GM12878 (cell line): ENCODE data around the gene ARHGAP27. TPM values are rescaled to one million over a fixed set of nuclear protein-coding genes. Genes with fewer than 3 reads are reported as not detected.

Source experiments
- ATAC-seq: fragments of 200-7000 bp; cut with Tn5 transposase; 3 replicates; pipeline ENCODE4 v1.9.1; 2020; ENCODE audit warnings: mild to moderate bottlenecking, moderate library complexity
- BruUV-seq: library from RNA; stranded (reverse); fragments of 400-500 nt; replicated peaks from 2 replicates; lab custom pipeline; 2021; lab: Mats Ljungman, UMichigan
- CTCF ChIA-PET: fragments of 300-600 bp; sonication (Branson Sonifier 250); formaldehyde crosslinking; extraction: SDS; loops from one replicate; lab custom pipeline; 2021; ENCODE audit warnings: inconsistent platforms; lab: Yijun Ruan, JAX
- POLR2A ChIA-PET: fragments of 350-600 bp; formaldehyde crosslinking; extraction: SDS; loops from one replicate; lab custom pipeline; 2021; ENCODE audit warnings: inconsistent platforms; lab: Charles Lee
- RAD21 ChIA-PET: fragments of 300-600 bp; sonication (Branson Sonifier 250); formaldehyde crosslinking; loops from one replicate; lab custom pipeline; 2023; ENCODE audit warnings: antibody characterized with exemption; ENCODE audit not compliant: unreplicated experiment; lab: Charles Lee
- SMC1A ChIA-PET: fragments of 300-600 bp; sonication (Branson Sonifier 250); formaldehyde crosslinking; loops from one replicate; lab custom pipeline; 2023; ENCODE audit not compliant: unreplicated experiment, uncharacterized antibody; lab: Charles Lee
- DNase-seq: peaks from one replicate; pipeline ENCODE4 v3.0.0-alpha.2; 2011; ENCODE audit warnings: low read depth, low spot score
- FAIRE-seq: peaks from 3 replicates; lab custom pipeline; 2011; peaks lifted over from hg19 to GRCh38; lab: Jason Lieb, UNC
- H2AFZ ChIP-seq: 2 replicates; pipeline ENCODE4 v1.6.0; 2011; ENCODE audit warnings: low read depth, low read length, control low read depth; ENCODE audit not compliant: control insufficient read depth
- H3K27ac ChIP-seq: 2 replicates; pipeline ENCODE4 v1.5.1; 2011; ENCODE audit warnings: control low read depth; ENCODE audit not compliant: control insufficient read depth, insufficient read depth
- H3K27me3 ChIP-seq, 2 experiments: replicated peaks in 1 of 2; 2 replicates each; pipeline versions ENCODE4 v1.6.0 to v1.6.1; 2011; ENCODE audit warnings: low read length in 1 of 2; ENCODE audit not compliant: control insufficient read depth in 2 of 2, insufficient read depth in 2 of 2
- H3K36me3 ChIP-seq, 2 experiments: 2 replicates each; pipeline ENCODE4 v1.5.1; 2011; ENCODE audit warnings: low read length in 1 of 2; ENCODE audit not compliant: control insufficient read depth in 2 of 2, insufficient read depth in 2 of 2
- H3K4me1 ChIP-seq: 2 replicates; pipeline ENCODE4 v1.6.1; 2011; ENCODE audit warnings: mild to moderate bottlenecking, low read length, moderate library complexity, mixed read lengths; ENCODE audit not compliant: control insufficient read depth, insufficient read depth
- H3K4me2 ChIP-seq: 2 replicates; pipeline ENCODE4 v1.6.0; 2011; ENCODE audit warnings: control low read depth; ENCODE audit not compliant: control insufficient read depth, insufficient read depth
- H3K4me3 ChIP-seq: fragments of 200-600 bp; sonication (generic); 2 replicates; pipeline ENCODE4 v1.5.1; 2016
- H3K79me2 ChIP-seq: 2 replicates; pipeline ENCODE4 v1.6.0; 2011; ENCODE audit warnings: low read length; ENCODE audit not compliant: control insufficient read depth, insufficient read depth
- H3K9ac ChIP-seq: 2 replicates; pipeline ENCODE4 v1.8.0; 2011; ENCODE audit warnings: low read length, control low read depth, mixed read lengths; ENCODE audit not compliant: control insufficient read depth, insufficient read depth
- H3K9me3 ChIP-seq: replicated peaks from 3 replicates; pipeline ENCODE4 v1.5.1; 2011; ENCODE audit warnings: mild to moderate bottlenecking, low read length; ENCODE audit not compliant: control insufficient read depth, insufficient read depth
- H4K20me1 ChIP-seq: 2 replicates; pipeline ENCODE4 v1.6.0; 2011; ENCODE audit not compliant: control insufficient read depth, insufficient read depth
- ATF7 ChIP-seq: fragments of 450-650 bp; IDR thresholded peaks from 2 replicates; pipeline ENCODE4 v1.6.1; 2016; ENCODE audit warnings: low read depth, mild to moderate bottlenecking
- EED ChIP-seq: sonication (generic); IDR thresholded peaks from 2 replicates; pipeline ENCODE4 v1.6.1; 2016; ENCODE audit warnings: antibody characterized with exemption, low read depth
- EZH2 ChIP-seq: IDR thresholded peaks from 2 replicates; pipeline ENCODE4 v1.6.1; 2012; ENCODE audit warnings: low read depth, mild to moderate bottlenecking, control low read depth, inconsistent platforms, low read length, borderline replicate concordance; ENCODE audit not compliant: control insufficient read depth
- IKZF2 ChIP-seq, 2 experiments: fragments of 450-650 bp; IDR thresholded peaks; 2 replicates each; pipeline ENCODE4 v1.6.1; 2017; ENCODE audit warnings: mild to moderate bottlenecking in 2 of 2, moderate library complexity in 2 of 2
- NFIC ChIP-seq: IDR thresholded peaks from 2 replicates; pipeline ENCODE4 v1.6.1; 2012; ENCODE audit warnings: low read depth, mild to moderate bottlenecking, inconsistent platforms, low read length, moderate library complexity
- NFYA ChIP-seq: IDR thresholded peaks from 2 replicates; pipeline ENCODE4 v1.6.1; 2011; ENCODE audit warnings: low read depth, mild to moderate bottlenecking, low read length, improper control_type of control experiment, borderline replicate concordance
- RUNX3 ChIP-seq: IDR thresholded peaks from 2 replicates; pipeline ENCODE4 v1.6.1; 2012; ENCODE audit warnings: low read length, inconsistent platforms
- SPI1 ChIP-seq: IDR thresholded peaks from 2 replicates; pipeline ENCODE4 v1.6.1; 2011; ENCODE audit warnings: low read depth, mild to moderate bottlenecking, low read length, moderate library complexity, borderline replicate concordance; ENCODE audit not compliant: insufficient read depth
- WGBS: methylation state at CpG from one replicate; pipeline ENCODE4 v1.1.6; 2016; ENCODE audit warnings: low lambda C conversion rate; ENCODE audit not compliant: insufficient replicate concordance, insufficient coverage; ENCODE audit errors: missing lambda C conversion rate; 5-methylcytosine and 5-hydroxymethylcytosine counted together
- in situ Hi-C: fragments of 300-500 bp; cut with MboI; formaldehyde crosslinking; loops from 9 replicates; pipeline ENCODE4 v1.14.3; 2018; ENCODE audit warnings: mixed read lengths
- intact Hi-C: fragments of 100-400 bp; cut with micrococcal nuclease; formaldehyde crosslinking; loops from one replicate; pipeline ENCODE4 v1.14.2; 2022; ENCODE audit not compliant: unreplicated experiment
- polyA plus RNA-seq, 11 experiments: library from polyadenylated mRNA; depleted of rRNA in 4 of 11; unstranded in 6 of 11; stranded (reverse) in 5 of 11; fragments of >200 nt; fragmentation: Nextera tagmentation in 4 of 11; fragmentation: Illumina TruSeq in 1 of 11; extraction: Ambion mirVana in 4 of 11; extraction: Trizol in 1 of 11; gene quantifications; 1 replicate in 1 of 11; 2 replicates in 10 of 11; pipeline versions ENCODE4 v1.2.1 to v1.2.3, GENCODE V29; 2011 to 2016; ENCODE audit warnings: inconsistent platforms in 2 of 11, missing spikeins in 2 of 11, low read depth in 1 of 11
- total RNA-seq, 4 experiments: library from RNA; depleted of rRNA in 3 of 4; stranded (reverse); fragments of >200 nt in 3 of 4; fragmentation: Illumina TruSeq in 1 of 4; extraction: Trizol in 1 of 4; gene quantifications; 2 replicates each; pipeline versions ENCODE4 v1.2.1 to v1.2.3, GENCODE V29; 2013 to 2021

Gene ARHGAP27
- total and polyA plus RNA-seq, 10 of the 15 experiments (the other 5 are each of a cell fraction or from before 2014, with no cell fraction given): 0.64 to 45.7 (median 17.7) TPM

DNA sequence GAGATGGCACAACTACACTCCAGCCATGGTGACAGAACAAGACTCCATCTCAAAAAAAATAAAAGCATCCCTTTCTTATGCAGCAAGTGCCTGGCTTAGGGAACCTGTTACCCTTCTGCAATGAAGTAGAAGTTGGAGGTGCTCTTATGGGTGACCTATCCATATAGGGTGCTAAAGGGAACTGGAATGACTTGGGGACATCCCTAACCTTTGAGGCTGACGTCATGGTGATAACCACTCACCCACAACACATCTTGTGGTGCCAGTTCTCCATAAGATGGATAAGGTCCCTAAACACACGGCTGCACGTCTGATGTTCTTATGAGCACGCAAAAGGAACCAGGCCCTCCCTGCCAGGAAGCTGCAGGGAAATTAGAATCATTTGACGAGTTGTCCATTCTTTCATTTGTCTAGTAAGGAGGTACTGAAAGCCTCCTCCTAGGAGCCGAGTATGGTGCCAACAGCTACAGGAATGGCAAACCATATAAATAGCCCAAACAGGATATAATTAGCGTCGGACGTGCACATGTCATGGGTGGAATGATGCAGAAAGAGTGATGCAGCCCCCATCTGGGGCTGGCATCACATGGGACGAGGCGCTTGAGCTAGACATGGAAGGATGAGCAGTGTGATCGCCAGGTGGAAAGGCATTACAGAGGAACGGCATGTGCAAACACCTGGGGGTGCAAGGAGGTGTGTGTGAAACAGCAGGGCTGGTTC, 52.5 kb downstream of the ARHGAP27 start:
- Histone ChIP-seq H4K20me1 (no peaks in the 10 kb centered on the region), H3K4me1 (peaks cover 28% of the 10 kb centered on the region), H3K27me3 (no peaks in the 10 kb centered on the region), H3K27ac (peak overlapping the region; percentile 2; the same call in 1 of the 2 replicates), H3K4me2 (peak overlapping the region; percentile 38; the same call in 1 of the 2 replicates), H3K4me3 (no peak overlapping the region), H3K9ac (no peak overlapping the region), H3K9me3 (no peaks in the 10 kb centered on the region), H3K36me3 (no peaks in the 10 kb centered on the region), H3K79me2 (no peaks in the 10 kb centered on the region), H2AFZ (no peak overlapping the region)
- no peak for DNase-seq
- no peak for FAIRE-seq
- ATAC-seq: peak; percentile 29
- in situ Hi-C loops (no loop called here), intact Hi-C loops (no loop called here)
- peak; percentile 69 for TF ChIP-seq SPI1
- peak; percentile 76 for TF ChIP-seq ATF7
- peak in 1 of 2 experiments; percentile 9; a peak in 1 of 4 replicates for TF ChIP-seq IKZF2 (IDR thresholded peaks at IDR 0.05)
- 0 out of 2 replicates have a peak, but pooled peaks have one; percentile 11 for TF ChIP-seq NFIC
- peak; percentile 15; the same call in 1 of the 2 replicates for TF ChIP-seq EED
- TF ChIP-seq EZH2: no peak
- peak; percentile 19; the same call in 1 of the 2 replicates for TF ChIP-seq RUNX3
- no peak for TF ChIP-seq NFYA
- ChIA-PET CTCF (interaction anchor here (0.6 to 15.5 kb wide), 15 partner anchors 17 to 1801 kb away, joined by 3 to 291 read pairs (median 5); partner anchors contain the start of genes ACBD4 and MAP3K14), POLR2A (interaction anchor here (0.9 to 1.4 kb wide), 6 partner anchors 9 to 103 kb away, joined by 3 to 6 read pairs (median 4); no protein-coding TSS in a partner anchor), RAD21 (interaction anchor here (0.9 to 6.4 kb wide), 7 partner anchors 47 to 161 kb away, joined by 3 to 150 read pairs (median 5); partner anchors contain the start of gene MAP3K14), SMC1A (interaction anchor here (0.7 to 12.7 kb wide), 15 partner anchors 9 to 162 kb away, joined by 3 to 184 read pairs (median 4); partner anchors contain the start of gene MAP3K14)
- no TSS peak for BruUV-seq
- WGBS: 53% methylated on average over 13 of the region's 13 CpGs
